Measurements from ENCODE around the gene DNAH17. TPM values are rescaled to one million over a fixed set of nuclear protein-coding genes. Genes with fewer than 3 reads are reported as not detected.

Gene DNAH17
- total and polyA plus RNA-seq, 2 donors (not counting 1 experiment from before 2014, with no cell fraction given), result 0.01 to 0.12 TPM

DNA sequence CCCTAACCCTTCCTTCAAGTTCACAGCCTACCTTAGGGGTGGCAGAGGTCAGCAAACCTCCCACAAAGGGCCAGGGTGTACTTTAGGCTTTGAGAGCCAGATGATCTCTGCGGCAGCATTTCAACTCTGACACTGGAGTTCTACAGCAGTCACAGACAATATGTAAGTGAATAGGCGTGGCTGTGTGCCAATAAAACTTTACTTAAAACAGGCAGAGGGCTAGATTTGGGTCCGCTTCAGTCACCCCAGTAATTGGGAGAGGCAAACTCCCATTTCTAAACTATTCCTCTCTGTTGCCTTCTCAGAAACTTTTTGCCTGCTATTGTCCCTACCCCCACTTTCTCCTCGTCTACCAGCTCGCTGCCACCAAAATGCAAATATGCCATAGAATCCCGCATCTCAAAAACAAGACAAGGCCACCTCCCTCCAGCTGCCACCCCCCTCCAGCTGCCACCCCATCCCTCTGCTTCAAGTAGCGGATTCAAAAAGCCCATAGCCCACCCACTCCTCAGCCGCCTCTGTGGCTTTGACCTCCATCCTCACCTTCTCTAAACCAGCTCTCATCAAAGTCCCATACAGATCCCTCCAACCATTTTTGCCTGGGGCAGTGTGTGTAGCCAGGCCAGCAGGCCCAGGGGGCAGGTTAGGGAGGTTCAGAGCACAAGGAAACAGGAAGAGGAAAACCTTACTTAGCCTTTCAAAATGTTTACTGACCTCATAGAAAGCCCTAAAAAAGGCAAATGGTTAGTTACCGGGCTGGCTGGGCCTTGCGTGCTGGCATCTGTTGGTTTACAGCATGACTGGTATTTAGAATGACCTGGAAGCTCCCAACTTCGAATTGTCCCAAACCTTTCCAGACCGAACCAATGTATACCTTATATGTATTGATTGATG is 19.9 kb upstream of the DNAH17 start:
- Mint-ChIP-seq H3K4me3 (no peak overlapping the region), H3K4me1 (peaks cover 4% of the 10 kb centered on the region), H3K27ac (no peak overlapping the region), H3K9me3 (ENCODE audit: insufficient read depth) (no peaks in the 10 kb centered on the region), H3K27me3 (peaks cover 47% of the 10 kb centered on the region)
- Histone ChIP-seq H3K9me3 (ENCODE audit: control extremely low read depth in 1 of 3, control insufficient read depth in 2 of 3, insufficient read depth in 1 of 3, low read length in 2 of 3) (no peaks in the 10 kb centered on the region), H4K20me1 (ENCODE audit: control insufficient read depth, insufficient read depth, low read length, poor library complexity, severe bottlenecking) (no peaks in the 10 kb centered on the region), H3K36me3 (replicated peaks in 1 of 2; ENCODE audit: control extremely low read depth in 1 of 2, control insufficient read depth in 1 of 2, extremely low read depth in 1 of 2, insufficient read depth in 2 of 2, low read length in 1 of 2) (no peaks in the 10 kb centered on the region), H3K4me2 (replicated peaks; ENCODE audit: low read depth, low read length, poor library complexity, severe bottlenecking) (no peak overlapping the region), H3K27ac (ENCODE audit: low read length in 2 of 2) (no peak overlapping the region), H3K9ac (ENCODE audit: low read length) (no peak overlapping the region), H2AFZ (ENCODE audit: insufficient read depth, low read depth, low read length, poor library complexity, severe bottlenecking) (no peak overlapping the region), H3K79me2 (ENCODE audit: control insufficient read depth, insufficient read depth, low read length) (no peaks in the 10 kb centered on the region), H3K27me3 (replicated peaks in 1 of 4; ENCODE audit: control extremely low read depth in 1 of 4, control insufficient read depth in 3 of 4, insufficient read depth in 4 of 4, low read length in 3 of 4) (peaks cover 0 to 12% (median 5%) of the 10 kb centered on the region in 4 experiments), H3K4me1 (ENCODE audit: control insufficient read depth in 2 of 2, insufficient read depth in 2 of 2, low read length in 2 of 2) (peaks cover 4 to 5% of the 10 kb centered on the region in 2 donors), H3K4me3 (ENCODE audit: control extremely low read depth in 1 of 5, extremely low read depth in 1 of 5, insufficient read depth in 1 of 5, low read depth in 2 of 5, low read length in 4 of 5) (no peak overlapping the region)
- intact Hi-C loops (cut with micrococcal nuclease), result no loop called here
- ChIA-PET POLR2A (no interaction called here), CTCF (no interaction called here)
- DNase-seq (no peak), ATAC-seq (ENCODE audit: low read depth) (no peak)
- TF ChIP-seq, protein P1, sequence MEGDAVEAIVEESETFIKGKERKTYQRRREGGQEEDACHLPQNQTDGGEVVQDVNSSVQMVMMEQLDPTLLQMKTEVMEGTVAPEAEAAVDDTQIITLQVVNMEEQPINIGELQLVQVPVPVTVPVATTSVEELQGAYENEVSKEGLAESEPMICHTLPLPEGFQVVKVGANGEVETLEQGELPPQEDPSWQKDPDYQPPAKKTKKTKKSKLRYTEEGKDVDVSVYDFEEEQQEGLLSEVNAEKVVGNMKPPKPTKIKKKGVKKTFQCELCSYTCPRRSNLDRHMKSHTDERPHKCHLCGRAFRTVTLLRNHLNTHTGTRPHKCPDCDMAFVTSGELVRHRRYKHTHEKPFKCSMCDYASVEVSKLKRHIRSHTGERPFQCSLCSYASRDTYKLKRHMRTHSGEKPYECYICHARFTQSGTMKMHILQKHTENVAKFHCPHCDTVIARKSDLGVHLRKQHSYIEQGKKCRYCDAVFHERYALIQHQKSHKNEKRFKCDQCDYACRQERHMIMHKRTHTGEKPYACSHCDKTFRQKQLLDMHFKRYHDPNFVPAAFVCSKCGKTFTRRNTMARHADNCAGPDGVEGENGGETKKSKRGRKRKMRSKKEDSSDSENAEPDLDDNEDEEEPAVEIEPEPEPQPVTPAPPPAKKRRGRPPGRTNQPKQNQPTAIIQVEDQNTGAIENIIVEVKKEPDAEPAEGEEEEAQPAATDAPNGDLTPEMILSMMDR (IDR thresholded peaks at IDR 0.05), result no peak
- TF ChIP-seq EZH2 (IDR thresholded peaks at IDR 0.05; ENCODE audit: borderline replicate concordance, insufficient read depth, low read depth, low read length, poor library complexity, severe bottlenecking), result no peak
- WGBS (ENCODE audit: insufficient coverage), result 94% methylated on average over 6 of the region's 12 CpGs
